ENCODE measurements around the gene ST6GAL1.
"Not testable (repeated sequence)": the region's sequence is repeated elsewhere in the genome, so short reads cannot be mapped to it uniquely, and the experiment has no call there.

Gene ST6GAL1

GRCh38 chr3:186953992-186954699 is 23.8 kb downstream of the ST6GAL1 start:
- H2BK12ac ChIP-seq (ENCODE audit: low read length in 2 of 2); H2BK5ac ChIP-seq (ENCODE audit: low read depth, low read length, poor library complexity, severe bottlenecking); H3K4ac ChIP-seq (ENCODE audit: low read depth in 1 of 2, low read length in 2 of 2); H3K9ac ChIP-seq (ENCODE audit: low read length); DNase-seq; H3K4me1 ChIP-seq (ENCODE audit: control insufficient read depth, insufficient read depth, low read depth, low read length); H3K27me3 ChIP-seq (ENCODE audit: control insufficient read depth in 1 of 2, insufficient read depth in 1 of 2, low read length in 2 of 2); H3K27ac ChIP-seq (ENCODE audit: low read length, poor library complexity, severe bottlenecking); H3K4me3 ChIP-seq (ENCODE audit: insufficient read depth in 1 of 2, low read depth in 1 of 2, low read length in 2 of 2); H3K36me3 ChIP-seq (ENCODE audit: control insufficient read depth in 1 of 2, insufficient read depth in 2 of 2, low read depth in 1 of 2, low read length in 2 of 2); H2AFZ ChIP-seq (ENCODE audit: low read depth, low read length); H4K91ac ChIP-seq (ENCODE audit: low read length); H3K23ac ChIP-seq (ENCODE audit: low read length in 2 of 2); H3K18ac ChIP-seq (ENCODE audit: low read depth in 1 of 2, low read length in 2 of 2); H4K8ac ChIP-seq (ENCODE audit: low read length); H3K9me3 ChIP-seq (ENCODE audit: control insufficient read depth, low read length); H2AK5ac ChIP-seq (ENCODE audit: low read length, severe bottlenecking); H3K4me2 ChIP-seq (ENCODE audit: low read length, poor library complexity, severe bottlenecking); H2BK15ac ChIP-seq (ENCODE audit: low read depth, poor library complexity, severe bottlenecking); H3K14ac ChIP-seq (ENCODE audit: low read length in 2 of 2); H2BK120ac ChIP-seq (ENCODE audit: low read depth, low read length): not testable (repeated sequence)
- peaks cover 18% of the 10 kb centered on the region for H3K79me1 ChIP-seq (replicated peaks; ENCODE audit: low read length, poor library complexity, severe bottlenecking)
- WGBS: 68% methylated on average over 4 of the region's 6 CpGs

GRCh38 chr3:186955898-186956696 is 25.8 kb downstream of the ST6GAL1 start:
- H4K8ac ChIP-seq (ENCODE audit: low read length): no peak overlapping the region

GRCh38 chr3:186959029-186959624 is 28.8 kb downstream of the ST6GAL1 start:
- Histone ChIP-seq H3K27me3 (ENCODE audit: control insufficient read depth in 1 of 2, insufficient read depth in 1 of 2, low read length in 2 of 2) (no peaks in the 10 kb centered on the region), H3K4me2 (ENCODE audit: low read length, poor library complexity, severe bottlenecking) (no peak overlapping the region), H4K91ac (ENCODE audit: low read length) (no peak overlapping the region), H2AFZ (ENCODE audit: low read depth, low read length) (no peak overlapping the region), H3K18ac (ENCODE audit: low read depth in 1 of 2, low read length in 2 of 2) (no peak overlapping the region), H2BK5ac (ENCODE audit: low read depth, low read length, poor library complexity, severe bottlenecking) (no peak overlapping the region), H3K36me3 (ENCODE audit: control insufficient read depth in 1 of 2, insufficient read depth in 2 of 2, low read depth in 1 of 2, low read length in 2 of 2) (peaks cover 0 to 6% of the 10 kb centered on the region in 2 experiments), H4K8ac (ENCODE audit: low read length) (no peak overlapping the region), H3K9me3 (ENCODE audit: control insufficient read depth, low read length) (no peaks in the 10 kb centered on the region), H3K14ac (ENCODE audit: low read length in 2 of 2) (no peak overlapping the region), H2BK120ac (ENCODE audit: low read depth, low read length) (no peak overlapping the region), H3K9ac (ENCODE audit: low read length) (no peak overlapping the region), H2BK15ac (ENCODE audit: low read depth, poor library complexity, severe bottlenecking) (no peak overlapping the region), H3K27ac (ENCODE audit: low read length, poor library complexity, severe bottlenecking) (no peak overlapping the region), H3K4me1 (ENCODE audit: control insufficient read depth, insufficient read depth, low read depth, low read length) (peaks cover 4% of the 10 kb centered on the region), H3K23ac (ENCODE audit: low read length in 2 of 2) (no peak overlapping the region), H2AK5ac (ENCODE audit: low read length, severe bottlenecking) (no peak overlapping the region), H3K4ac (ENCODE audit: low read depth in 1 of 2, low read length in 2 of 2) (no peak overlapping the region), H3K4me3 (ENCODE audit: insufficient read depth in 1 of 2, low read depth in 1 of 2, low read length in 2 of 2) (no peak overlapping the region), H3K79me1 (replicated peaks; ENCODE audit: low read length, poor library complexity, severe bottlenecking) (peaks cover 20% of the 10 kb centered on the region), H2BK12ac (ENCODE audit: low read length in 2 of 2) (no peak overlapping the region)
- DNase-seq: no peak
- WGBS: 88% methylated on average over 2 of the region's 3 CpGs

More at GRCh38 chr3:186955898-186956696, 25.8 kb downstream of the ST6GAL1 start:
- Histone ChIP-seq H3K36me3 (ENCODE audit: control insufficient read depth in 1 of 2, insufficient read depth in 2 of 2, low read depth in 1 of 2, low read length in 2 of 2) (no peaks in the 10 kb centered on the region), H3K9ac (ENCODE audit: low read length) (no peak overlapping the region), H3K27ac (ENCODE audit: low read length, poor library complexity, severe bottlenecking) (no peak overlapping the region), H3K4me3 (ENCODE audit: insufficient read depth in 1 of 2, low read depth in 1 of 2, low read length in 2 of 2) (no peak overlapping the region), H3K79me1 (replicated peaks; ENCODE audit: low read length, poor library complexity, severe bottlenecking) (peaks cover 20% of the 10 kb centered on the region), H2BK5ac (ENCODE audit: low read depth, low read length, poor library complexity, severe bottlenecking) (no peak overlapping the region), H3K9me3 (ENCODE audit: control insufficient read depth, low read length) (no peaks in the 10 kb centered on the region), H2BK15ac (ENCODE audit: low read depth, poor library complexity, severe bottlenecking) (no peak overlapping the region), H2AFZ (ENCODE audit: low read depth, low read length) (no peak overlapping the region), H3K4me1 (ENCODE audit: control insufficient read depth, insufficient read depth, low read depth, low read length) (peaks cover 3% of the 10 kb centered on the region), H4K91ac (ENCODE audit: low read length) (no peak overlapping the region), H3K14ac (ENCODE audit: low read length in 2 of 2) (no peak overlapping the region), H3K4ac (ENCODE audit: low read depth in 1 of 2, low read length in 2 of 2) (no peak overlapping the region), H2BK12ac (ENCODE audit: low read length in 2 of 2) (no peak overlapping the region), H3K4me2 (ENCODE audit: low read length, poor library complexity, severe bottlenecking) (no peak overlapping the region), H2AK5ac (ENCODE audit: low read length, severe bottlenecking) (no peak overlapping the region), H2BK120ac (ENCODE audit: low read depth, low read length) (no peak overlapping the region), H3K23ac (ENCODE audit: low read length in 2 of 2) (no peak overlapping the region), H3K18ac (ENCODE audit: low read depth in 1 of 2, low read length in 2 of 2) (peak overlapping the region in 1 of 2 experiments; percentile 57), H3K27me3 (ENCODE audit: control insufficient read depth in 1 of 2, insufficient read depth in 1 of 2, low read length in 2 of 2) (no peaks in the 10 kb centered on the region)
- WGBS: 45% methylated on average over 6 of the region's 9 CpGs
- peak; percentile 20 for DNase-seq

- 81% methylated on average over 2 of the region's 4 CpGs for WGBS
- Histone ChIP-seq H3K23ac (ENCODE audit: low read length in 2 of 2) (no peak overlapping the region), H3K27ac (ENCODE audit: low read length, poor library complexity, severe bottlenecking) (no peak overlapping the region), H2AK5ac (ENCODE audit: low read length, severe bottlenecking) (no peak overlapping the region), H2BK5ac (ENCODE audit: low read depth, low read length, poor library complexity, severe bottlenecking) (no peak overlapping the region), H3K4me3 (ENCODE audit: insufficient read depth in 1 of 2, low read depth in 1 of 2, low read length in 2 of 2) (no peak overlapping the region), H3K79me1 (replicated peaks; ENCODE audit: low read length, poor library complexity, severe bottlenecking) (peaks cover 20% of the 10 kb centered on the region), H3K4me2 (ENCODE audit: low read length, poor library complexity, severe bottlenecking) (no peak overlapping the region), H3K9me3 (ENCODE audit: control insufficient read depth, low read length) (no peaks in the 10 kb centered on the region), H2BK12ac (ENCODE audit: low read length in 2 of 2) (no peak overlapping the region), H3K14ac (ENCODE audit: low read length in 2 of 2) (no peak overlapping the region), H3K36me3 (ENCODE audit: control insufficient read depth in 1 of 2, insufficient read depth in 2 of 2, low read depth in 1 of 2, low read length in 2 of 2) (peaks cover 0 to 8% of the 10 kb centered on the region in 2 experiments), H4K8ac (ENCODE audit: low read length) (no peak overlapping the region), H3K18ac (ENCODE audit: low read depth in 1 of 2, low read length in 2 of 2) (no peak overlapping the region), H4K91ac (ENCODE audit: low read length) (no peak overlapping the region), H2BK15ac (ENCODE audit: low read depth, poor library complexity, severe bottlenecking) (no peak overlapping the region), H3K27me3 (ENCODE audit: control insufficient read depth in 1 of 2, insufficient read depth in 1 of 2, low read length in 2 of 2) (no peaks in the 10 kb centered on the region), H3K4ac (ENCODE audit: low read depth in 1 of 2, low read length in 2 of 2) (no peak overlapping the region), H2BK120ac (ENCODE audit: low read depth, low read length) (no peak overlapping the region), H3K4me1 (ENCODE audit: control insufficient read depth, insufficient read depth, low read depth, low read length) (peaks cover 4% of the 10 kb centered on the region), H3K9ac (ENCODE audit: low read length) (no peak overlapping the region), H2AFZ (ENCODE audit: low read depth, low read length) (no peak overlapping the region)
- DNase-seq: no peak
Observed at GRCh38 chr3:186960347-186960746, 30.0 kb downstream of the ST6GAL1 start.
